Heart right ventricle (tissue), 16 donors: ENCODE measurements around the gene KDM3A. TPM values are rescaled to one million over a fixed set of nuclear protein-coding genes. Genes with fewer than 3 reads are reported as not detected.
A peak's percentile ranks its signal among the peaks of the same experiment; 100 is the strongest.

Source experiments
- ATAC-seq, 8 donors: fragments of 200-7000 bp; cut with Tn5 transposase; one replicate each; pipeline ENCODE4 v1.9.1; 2020; ENCODE audit warnings: mild to moderate bottlenecking in 8 of 8, moderate library complexity in 8 of 8, moderate number of reproducible peaks in 1 of 8
- DNase-seq, 2 donors: peaks; one replicate each; pipeline ENCODE4 v3.0.0-alpha.2; 2020
- H3K27ac ChIP-seq, 10 donors: fragments of 200-600 bp; sonication (generic) in 2 of 10; one replicate each; pipeline versions ENCODE4 v1.5.0 to v1.8.0; 2020 to 2022; ENCODE audit warnings: mild to moderate bottlenecking in 3 of 10
- H3K27me3 ChIP-seq, 7 donors: fragments of 200-600 bp; one replicate each; pipeline ENCODE4 v1.8.0; 2021 to 2022; ENCODE audit warnings: mild to moderate bottlenecking in 2 of 7
- H3K36me3 ChIP-seq, 9 donors: fragments of 200-600 bp; sonication (generic) in 1 of 9; one replicate each; pipeline versions ENCODE4 v1.5.0 to v1.8.0; 2020 to 2022; ENCODE audit warnings: mild to moderate bottlenecking in 2 of 9
- H3K4me1 ChIP-seq, 9 donors: fragments of 200-600 bp; sonication (generic) in 1 of 9; one replicate each; pipeline versions ENCODE4 v1.5.0 to v1.8.0; 2020 to 2022; ENCODE audit warnings: mild to moderate bottlenecking in 4 of 9
- H3K4me3 ChIP-seq, 10 donors: fragments of 200-600 bp; sonication (generic) in 2 of 10; one replicate each; pipeline versions ENCODE4 v1.5.0 to v1.8.0; 2020 to 2022; ENCODE audit warnings: mild to moderate bottlenecking in 7 of 10, moderate library complexity in 2 of 10
- H3K9me3 ChIP-seq, 11 donors: fragments of 200-600 bp in 10 of 11; sonication (generic) in 2 of 11; one replicate each; pipeline versions ENCODE4 v1.5.0 to v1.8.0; 2013 to 2022; ENCODE audit warnings: mild to moderate bottlenecking in 2 of 11, control low read depth in 1 of 11, moderate library complexity in 1 of 11
- WGBS, 2 donors: extraction: QIAGEN DNeasy Blood & Tissue Kit; methylation state at CpG; one replicate each; pipeline ENCODE4 v1.1.7; 2013; ENCODE audit warnings: inconsistent platforms in 1 of 2; 5-methylcytosine and 5-hydroxymethylcytosine counted together
- intact Hi-C, 10 donors: fragments of 100-400 bp; cut with DNase I; formaldehyde crosslinking; loops; one replicate each; pipeline versions ENCODE4 v1.11.1 to v1.14.2; 2022
- polyA plus RNA-seq, 2 donors: library from polyadenylated mRNA; stranded (reverse); fragments of 200-250 nt; gene quantifications; one replicate each; pipeline ENCODE4 v1.2.3, GENCODE V29; 2013
- total RNA-seq, 10 donors: library from RNA; stranded (reverse); fragmentation: NEBNext Ultra II Directional in 3 of 10; extraction: Animal tissue kit (Norgen Biotek cat#: 25700) in 3 of 10; gene quantifications; one replicate each; pipeline versions ENCODE4 v1.2.1 to v1.2.4, GENCODE V29; 2021 to 2023
- TF ChIP-seq, protein P1 (sequence below), 9 donors: fragments of 200-600 bp; sonication (generic) in 2 of 9; IDR thresholded peaks; one replicate each; pipeline versions ENCODE4 v1.5.0 to v1.8.0; 2021 to 2022; ENCODE audit warnings: antibody characterized with exemption in 9 of 9, mild to moderate bottlenecking in 5 of 9, moderate library complexity in 1 of 9
- donor health status: Arrhythmogenic right ventricular cardiomyopathy.
- donor health status: ischemic (EF 13 %, LVEDD 7.1; RV severe dilation, severe dysfunction).
- donor health status: healthy with polysubstance abuse.
- donor health status: DM: no; HTN: yes; CAD: no.
- donor health status: DM: no; HTN: no; CAD: no.
- donor health status: ischemic (EF 25% LVEDD 6.9; RV normal size, moderate dysfunction).
- donor health status: ischemic (EF 25% LVEDD 5.7; RV mildly dilated, moderate dysfunction).
- donor health status: healthy.
- donor health status: DM: yes; HTN: yes; CAD: no.
- donor health status: Ischemic cardiomyopathy.
- donor health status: ischemic (EF 35%, LVEDD 5.7; RV mildly dilated, moderate dysfunction).
- donor health status: nonischemic (EF 11% LVEDD 7.7; RV severe dilation, severe dysfunction).
- donor health status: DM: yes; HTN: yes; CAD: no.
- donor health status: PGD.
- donor health status: ischemic (EF 29% LVEDD 5.4; RV normal size, mild dysfunction).
- donor health status: nonischemic (EF 23%, LVEDD 6.1; RV moderate dilation, normal function).

The KDM3A gene
- total and polyA plus RNA-seq, 12 donors = 17.1 to 53.7 (median 33.1) TPM

- H3K27ac ChIP-seq = peak overlapping the region in 5 of 10 donors; percentile 2 to 87 (median 37)
- H3K9me3 ChIP-seq = peaks cover 0 to 7% (median 0%) of the 10 kb centered on the region in 11 donors
- peak in 6 of 8 donors; percentile 28 to 56 (median 48) for ATAC-seq
- H3K27me3 ChIP-seq = no peaks in the 10 kb centered on the region
- TF ChIP-seq, protein P1, sequence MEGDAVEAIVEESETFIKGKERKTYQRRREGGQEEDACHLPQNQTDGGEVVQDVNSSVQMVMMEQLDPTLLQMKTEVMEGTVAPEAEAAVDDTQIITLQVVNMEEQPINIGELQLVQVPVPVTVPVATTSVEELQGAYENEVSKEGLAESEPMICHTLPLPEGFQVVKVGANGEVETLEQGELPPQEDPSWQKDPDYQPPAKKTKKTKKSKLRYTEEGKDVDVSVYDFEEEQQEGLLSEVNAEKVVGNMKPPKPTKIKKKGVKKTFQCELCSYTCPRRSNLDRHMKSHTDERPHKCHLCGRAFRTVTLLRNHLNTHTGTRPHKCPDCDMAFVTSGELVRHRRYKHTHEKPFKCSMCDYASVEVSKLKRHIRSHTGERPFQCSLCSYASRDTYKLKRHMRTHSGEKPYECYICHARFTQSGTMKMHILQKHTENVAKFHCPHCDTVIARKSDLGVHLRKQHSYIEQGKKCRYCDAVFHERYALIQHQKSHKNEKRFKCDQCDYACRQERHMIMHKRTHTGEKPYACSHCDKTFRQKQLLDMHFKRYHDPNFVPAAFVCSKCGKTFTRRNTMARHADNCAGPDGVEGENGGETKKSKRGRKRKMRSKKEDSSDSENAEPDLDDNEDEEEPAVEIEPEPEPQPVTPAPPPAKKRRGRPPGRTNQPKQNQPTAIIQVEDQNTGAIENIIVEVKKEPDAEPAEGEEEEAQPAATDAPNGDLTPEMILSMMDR (IDR thresholded peaks at IDR 0.05) = peak; percentile 14 to 53 (median 34)
- DNase-seq = peak in 1 of 2 donors; percentile 42
- intact Hi-C loops = loop anchor here in 1 of 10 donors (5.0 kb wide), 1 partner anchor 46 kb away; the partner anchor contains the start of gene KDM3A
- WGBS, 2 donors = 76 to 80% methylated on average over 6 of the region's 6 CpGs
- no peaks in the 10 kb centered on the region for H3K36me3 ChIP-seq
- no peak overlapping the region for H3K4me3 ChIP-seq
- peaks cover 0 to 28% (median 5%) of the 10 kb centered on the region in 9 donors for H3K4me1 ChIP-seq
Observed at GRCh38 chr2:86396291-86396785, 44.8 kb upstream of the KDM3A start.

DNA sequence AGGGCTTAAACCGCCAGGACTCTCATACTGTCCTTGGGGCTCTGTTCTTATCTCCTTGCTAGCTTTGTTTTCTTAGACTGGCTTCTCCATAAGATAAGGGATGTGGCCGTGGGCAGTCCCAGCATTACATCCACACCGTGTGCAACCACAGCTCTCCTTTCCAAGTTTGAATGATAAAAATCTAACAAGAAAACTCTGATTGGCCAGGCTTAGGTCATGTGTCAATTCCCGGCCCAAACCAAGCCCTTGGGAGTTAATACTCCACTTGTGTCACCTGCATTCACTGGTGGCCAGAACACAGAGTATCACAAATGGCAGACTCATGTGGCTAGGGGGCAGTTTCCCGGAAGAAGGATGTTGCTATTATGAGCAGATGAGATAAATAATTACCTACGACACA is 43.2 kb upstream of the KDM3A start:
- intact Hi-C loops = loop anchor here in 1 of 10 donors (5.0 kb wide), 1 partner anchor 44 kb away; the partner anchor contains the start of gene KDM3A

GRCh38 chr2:86398500-86399474 is 42.4 kb upstream of the KDM3A start:
- no peak for DNase-seq
- TF ChIP-seq, protein P1 (IDR thresholded peaks at IDR 0.05) = no peak
- intact Hi-C loops = loop anchor here in 1 of 10 donors (5.0 kb wide), 1 partner anchor 44 kb away; the partner anchor contains the start of gene KDM3A
- no peaks in the 10 kb centered on the region for H3K36me3 ChIP-seq
- H3K4me3 ChIP-seq = no peak overlapping the region
- no peaks in the 10 kb centered on the region for H3K9me3 ChIP-seq
- peaks cover 0 to 17% (median 0%) of the 10 kb centered on the region in 9 donors for H3K4me1 ChIP-seq
- no peak overlapping the region for H3K27ac ChIP-seq
- WGBS, 2 donors = 91 to 92% methylated on average over 7 of the region's 7 CpGs
- ATAC-seq = no peak
- no peaks in the 10 kb centered on the region for H3K27me3 ChIP-seq

More for the DNA sequence above, 43.2 kb upstream of the KDM3A start:
- no peak overlapping the region for H3K4me3 ChIP-seq
- H3K27me3 ChIP-seq = no peaks in the 10 kb centered on the region
- no peak for DNase-seq
- no peaks in the 10 kb centered on the region for H3K9me3 ChIP-seq
- ATAC-seq = peak in 1 of 8 donors; percentile 10
- H3K36me3 ChIP-seq = no peaks in the 10 kb centered on the region
- no peak overlapping the region for H3K27ac ChIP-seq
- 35 to 42% methylated on average over 6 of the region's 6 CpGs for WGBS, 2 donors
- peaks cover 0 to 25% (median 5%) of the 10 kb centered on the region in 9 donors for H3K4me1 ChIP-seq
- TF ChIP-seq, protein P1 (IDR thresholded peaks at IDR 0.05) = no peak

- DNase-seq (no peak), ATAC-seq (no peak)
- H3K27ac ChIP-seq = no peak overlapping the region
- H3K4me1 ChIP-seq = peaks cover 0 to 7% (median 0%) of the 10 kb centered on the region in 9 donors
- intact Hi-C loops = no loop called here
- WGBS, 2 donors = 48 to 67% methylated on average over 1 of the region's 1 CpG
- TF ChIP-seq, protein P1 (IDR thresholded peaks at IDR 0.05) = no peak
- no peak overlapping the region for H3K4me3 ChIP-seq
- no peaks in the 10 kb centered on the region for H3K36me3 ChIP-seq
- H3K27me3 ChIP-seq = no peaks in the 10 kb centered on the region
- H3K9me3 ChIP-seq = peaks cover 0 to 2% (median 0%) of the 10 kb centered on the region in 11 donors
Observed at GRCh38 chr2:86400321-86400720, 40.9 kb upstream of the KDM3A start.
